ENCODE results near the gene LHFPL6. TPM values are rescaled to one million over a fixed set of nuclear protein-coding genes. Genes with fewer than 3 reads are reported as not detected.
A peak's percentile ranks its signal among the peaks of the same experiment; 100 is the strongest.

Gene LHFPL6
- total and polyA plus RNA-seq, 12 donors, result 41.5 to 65.8 (median 55.4) TPM

DNA sequence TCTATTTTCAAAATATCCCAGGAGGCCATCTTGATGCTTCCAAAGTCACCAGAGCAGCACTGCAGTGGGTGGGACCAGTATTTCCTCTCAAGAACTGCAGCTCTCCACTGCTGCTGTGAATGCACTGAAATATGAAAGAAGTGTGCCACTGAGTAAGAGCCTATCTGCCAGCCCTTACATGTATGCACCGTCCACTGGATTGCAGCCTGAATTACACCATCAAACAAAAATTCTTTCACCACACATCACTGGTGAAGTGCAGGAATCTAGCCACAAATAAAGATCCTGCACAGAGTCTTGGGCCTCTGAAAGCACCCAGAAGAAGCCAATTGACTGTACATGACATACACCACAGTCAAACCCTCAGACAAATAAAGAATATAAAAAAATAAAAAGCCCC is 249.0 kb downstream of the LHFPL6 start:
- 30 to 55% methylated on average over 1 of the region's 1 CpG for WGBS, 2 donors
- Histone ChIP-seq H3K27me3 (no peaks in the 10 kb centered on the region), H3K4me1 (peaks cover 7 to 44% (median 30%) of the 10 kb centered on the region in 9 donors), H3K4me3 (no peak overlapping the region), H3K27ac (no peak overlapping the region), H3K9me3 (peaks cover 0 to 18% (median 0%) of the 10 kb centered on the region in 11 donors), H3K36me3 (no peaks in the 10 kb centered on the region)
- DNase-seq (no peak), ATAC-seq (peak in 1 of 8 donors; percentile 38)
- intact Hi-C loops (cut with DNase I), result no loop called here
- TF ChIP-seq, protein P1, sequence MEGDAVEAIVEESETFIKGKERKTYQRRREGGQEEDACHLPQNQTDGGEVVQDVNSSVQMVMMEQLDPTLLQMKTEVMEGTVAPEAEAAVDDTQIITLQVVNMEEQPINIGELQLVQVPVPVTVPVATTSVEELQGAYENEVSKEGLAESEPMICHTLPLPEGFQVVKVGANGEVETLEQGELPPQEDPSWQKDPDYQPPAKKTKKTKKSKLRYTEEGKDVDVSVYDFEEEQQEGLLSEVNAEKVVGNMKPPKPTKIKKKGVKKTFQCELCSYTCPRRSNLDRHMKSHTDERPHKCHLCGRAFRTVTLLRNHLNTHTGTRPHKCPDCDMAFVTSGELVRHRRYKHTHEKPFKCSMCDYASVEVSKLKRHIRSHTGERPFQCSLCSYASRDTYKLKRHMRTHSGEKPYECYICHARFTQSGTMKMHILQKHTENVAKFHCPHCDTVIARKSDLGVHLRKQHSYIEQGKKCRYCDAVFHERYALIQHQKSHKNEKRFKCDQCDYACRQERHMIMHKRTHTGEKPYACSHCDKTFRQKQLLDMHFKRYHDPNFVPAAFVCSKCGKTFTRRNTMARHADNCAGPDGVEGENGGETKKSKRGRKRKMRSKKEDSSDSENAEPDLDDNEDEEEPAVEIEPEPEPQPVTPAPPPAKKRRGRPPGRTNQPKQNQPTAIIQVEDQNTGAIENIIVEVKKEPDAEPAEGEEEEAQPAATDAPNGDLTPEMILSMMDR (IDR thresholded peaks at IDR 0.05), result no peak

DNA sequence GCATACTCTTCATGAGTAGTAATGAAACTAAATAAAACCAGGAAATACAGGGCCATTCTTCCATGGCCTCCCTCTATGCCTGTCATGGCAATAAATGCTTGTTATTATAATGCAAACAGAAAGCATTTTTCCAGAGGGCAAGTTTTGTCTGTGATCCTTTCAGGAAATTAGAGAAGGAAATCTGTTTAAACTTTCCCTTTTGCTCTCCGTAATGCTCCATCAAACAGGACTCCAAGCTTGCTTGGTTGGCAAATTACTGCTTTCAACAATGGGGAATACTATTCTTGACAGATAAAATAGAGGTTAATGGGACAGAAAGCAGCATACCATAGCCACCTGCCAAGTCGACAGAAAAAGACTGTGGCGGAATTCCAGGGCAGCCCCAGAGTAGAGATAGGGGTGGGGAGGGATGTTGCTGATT is 252.5 kb downstream of the LHFPL6 start:
- Histone ChIP-seq H3K27me3 (no peaks in the 10 kb centered on the region), H3K4me3 (peak overlapping the region in 5 of 10 donors; percentile 8 to 28 (median 18)), H3K27ac (peak overlapping the region in 8 of 10 donors; percentile 23 to 78 (median 56)), H3K36me3 (no peaks in the 10 kb centered on the region), H3K9me3 (peaks cover 0 to 9% (median 0%) of the 10 kb centered on the region in 11 donors), H3K4me1 (peaks cover 11 to 77% (median 62%) of the 10 kb centered on the region in 9 donors)
- TF ChIP-seq, protein P1 (IDR thresholded peaks at IDR 0.05), result no peak
- peak; percentile 40 to 84 (median 60) for ATAC-seq
- WGBS, 2 donors, result 7 to 16% methylated on average over 3 of the region's 3 CpGs
- intact Hi-C loops (cut with DNase I), result no loop called here
- peak; percentile 35 to 50 for DNase-seq

DNA sequence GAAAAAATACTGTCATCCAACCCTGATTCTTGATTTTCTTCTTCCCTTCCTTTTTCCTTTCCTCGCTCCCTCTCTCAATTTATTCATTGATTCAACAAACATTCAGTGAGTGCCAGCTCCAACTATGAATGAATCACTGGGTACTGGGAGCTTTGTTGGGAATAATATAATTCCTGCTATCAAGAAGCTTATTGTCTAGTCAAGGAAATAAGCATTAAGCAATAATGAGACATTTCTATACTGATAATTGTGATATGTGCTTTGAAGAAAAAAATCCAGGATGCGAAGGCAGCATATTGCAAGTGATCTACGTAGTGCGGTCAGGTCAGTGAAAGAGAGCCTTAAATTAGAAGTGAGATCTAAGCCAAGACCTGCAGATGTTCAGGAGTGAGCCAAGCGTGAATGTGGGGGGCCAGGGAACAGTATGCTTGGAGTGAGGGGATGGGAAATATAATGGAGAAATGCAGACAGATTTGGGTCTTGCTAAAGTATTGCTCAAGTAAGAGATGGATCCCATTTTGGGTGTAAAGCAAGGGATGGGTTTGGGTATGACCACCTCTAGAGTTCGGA is 253.5 kb downstream of the LHFPL6 start:
- intact Hi-C loops (cut with DNase I), result loop anchor here in 1 of 10 donors (5.0 kb wide), 1 partner anchor 253 kb away; the partner anchor contains the start of gene LHFPL6
- ATAC-seq, result peak in 3 of 8 donors; percentile 35 to 48 (median 43)
- H3K27ac ChIP-seq, result peak overlapping the region in 6 of 10 donors; percentile 26 to 78 (median 58)

More for the DNA sequence above, 253.5 kb downstream of the LHFPL6 start:
- Histone ChIP-seq H3K4me1 (peaks cover 11 to 81% (median 64%) of the 10 kb centered on the region in 9 donors), H3K4me3 (no peak overlapping the region), H3K9me3 (no peaks in the 10 kb centered on the region), H3K27me3 (no peaks in the 10 kb centered on the region), H3K36me3 (no peaks in the 10 kb centered on the region)
- 53 to 70% methylated on average over 6 of the region's 6 CpGs for WGBS, 2 donors
- TF ChIP-seq, protein P1 (IDR thresholded peaks at IDR 0.05), result no peak
- DNase-seq, result no peak

All from heart right ventricle (tissue), 16 donors.